Natural killer cell (primary cell): ENCODE data around the gene FHOD3. TPM values are rescaled to one million over a fixed set of nuclear protein-coding genes. Genes with fewer than 3 reads are reported as not detected.

Source experiments
- ATAC-seq, 3 donors: fragments of 150-1000 bp in 2 of 3; fragments of 200-7000 bp in 1 of 3; cut with Tn5 transposase; 1 replicate in 1 of 3; 2 replicates in 2 of 3; pipeline ENCODE4 v1.10.0; 2021; ENCODE audit warnings: mild to moderate bottlenecking in 2 of 3, moderate library complexity in 2 of 3
- DNase-seq, 2 donors: peaks; one replicate each; pipeline versions ENCODE4 v3.0.0 to v3.0.0-alpha.2; 2013 to 2021; ENCODE audit warnings: mixed read lengths in 1 of 2
- H3K27ac ChIP-seq: one replicate; pipeline ENCODE4 v1.5.1; 2013; ENCODE audit warnings: mild to moderate bottlenecking, low read length
- H3K27me3 ChIP-seq: one replicate; pipeline ENCODE4 v1.6.1; 2013; ENCODE audit warnings: low read length; ENCODE audit not compliant: control insufficient read depth, insufficient read depth
- H3K36me3 ChIP-seq: one replicate; pipeline ENCODE4 v1.6.1; 2013; ENCODE audit warnings: low read length; ENCODE audit not compliant: control insufficient read depth, insufficient read depth
- H3K4me1 ChIP-seq: one replicate; pipeline ENCODE4 v1.6.1; 2013; ENCODE audit warnings: low read length; ENCODE audit not compliant: control insufficient read depth, insufficient read depth
- H3K4me3 ChIP-seq: one replicate; pipeline ENCODE4 v1.5.1; 2013; ENCODE audit warnings: low read length
- H3K9me3 ChIP-seq: one replicate; pipeline ENCODE4 v1.6.1; 2013; ENCODE audit warnings: low read length; ENCODE audit not compliant: control insufficient read depth, insufficient read depth
- H3K27ac Mint-ChIP-seq, 2 donors: one replicate each; pipeline ENCODE4 v1.8.0; 2022; ENCODE audit warnings: mild to moderate bottlenecking in 2 of 2, mixed read lengths in 2 of 2, moderate library complexity in 1 of 2
- H3K27me3 Mint-ChIP-seq, 2 donors: one replicate each; pipeline ENCODE4 v1.8.0; 2022; ENCODE audit warnings: low read depth in 2 of 2, mixed read lengths in 2 of 2
- H3K36me3 Mint-ChIP-seq: one replicate; pipeline ENCODE4 v1.8.0; 2022; ENCODE audit warnings: mixed read lengths
- H3K4me1 Mint-ChIP-seq, 2 donors: one replicate each; pipeline ENCODE4 v1.8.0; 2022; ENCODE audit warnings: mixed read lengths in 2 of 2
- H3K4me3 Mint-ChIP-seq: one replicate; pipeline ENCODE4 v1.8.0; 2022; ENCODE audit warnings: mild to moderate bottlenecking, moderate library complexity, mixed read lengths
- H3K9me3 Mint-ChIP-seq, 2 donors: one replicate each; pipeline ENCODE4 v1.8.0; 2022; ENCODE audit warnings: mixed read lengths in 2 of 2
- WGBS: methylation state at CpG from one replicate; pipeline ENCODE4 v1.1.7; 2013; ENCODE audit warnings: missing lambda C conversion rate; ENCODE audit not compliant: insufficient coverage; 5-methylcytosine and 5-hydroxymethylcytosine counted together
- intact Hi-C: fragments of 100-400 bp; cut with micrococcal nuclease; formaldehyde crosslinking; loops from one replicate; pipeline ENCODE4 v1.14.2; 2022
- total RNA-seq, 4 donors: library from RNA; stranded (reverse); fragments of 120-200 nt in 1 of 4; gene quantifications; one replicate each; pipeline versions ENCODE4 v1.2.3 to v1.2.4, GENCODE V29; 2013 to 2022
- TF ChIP-seq, protein P1 (sequence below): fragments of 200-600 bp; IDR thresholded peaks from one replicate; pipeline ENCODE4 v1.8.0; 2022; ENCODE audit warnings: antibody characterized with exemption

The FHOD3 gene
- total RNA-seq, 3 donors from 2014 or later (not counting 1 experiment from before 2014, with no cell fraction given), result not detected

DNA sequence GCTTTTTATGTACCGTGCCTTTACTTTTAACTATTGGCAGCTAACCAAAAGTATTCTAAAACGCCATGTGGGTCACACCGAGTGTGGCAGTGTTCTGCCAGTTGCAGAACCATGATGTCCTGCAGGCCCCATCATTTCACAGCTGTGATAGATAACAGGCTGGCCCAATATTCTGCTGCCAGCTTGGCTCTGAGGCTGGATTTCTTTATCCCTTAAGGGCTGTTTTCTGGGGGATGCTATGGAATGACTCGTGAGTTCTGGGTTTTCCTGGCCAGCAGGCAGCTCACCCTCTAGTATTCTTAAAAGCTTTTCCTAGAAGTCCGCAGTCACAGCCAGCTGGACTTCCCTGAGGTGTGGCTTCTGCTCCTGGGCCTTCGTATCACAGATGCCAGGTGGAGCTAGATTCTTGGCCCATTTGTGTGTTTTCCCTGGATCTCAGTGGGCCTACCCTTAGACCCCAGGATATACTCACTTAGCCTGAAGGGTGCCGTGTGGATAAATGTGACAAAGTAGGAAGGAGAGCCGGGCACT, 41.0 kb downstream of the FHOD3 start:
- DNase-seq (no peak), ATAC-seq (no peak)
- Histone ChIP-seq H3K27ac (no peak overlapping the region), H3K4me3 (no peak overlapping the region), H3K36me3 (no peaks in the 10 kb centered on the region), H3K9me3 (no peaks in the 10 kb centered on the region), H3K27me3 (no peaks in the 10 kb centered on the region), H3K4me1 (no peaks in the 10 kb centered on the region)
- Mint-ChIP-seq H3K4me1 (no peaks in the 10 kb centered on the region), H3K36me3 (no peaks in the 10 kb centered on the region), H3K27me3 (peaks cover 3 to 6% of the 10 kb centered on the region in 2 donors), H3K9me3 (no peaks in the 10 kb centered on the region), H3K4me3 (no peak overlapping the region), H3K27ac (no peak overlapping the region)
- TF ChIP-seq, protein P1, sequence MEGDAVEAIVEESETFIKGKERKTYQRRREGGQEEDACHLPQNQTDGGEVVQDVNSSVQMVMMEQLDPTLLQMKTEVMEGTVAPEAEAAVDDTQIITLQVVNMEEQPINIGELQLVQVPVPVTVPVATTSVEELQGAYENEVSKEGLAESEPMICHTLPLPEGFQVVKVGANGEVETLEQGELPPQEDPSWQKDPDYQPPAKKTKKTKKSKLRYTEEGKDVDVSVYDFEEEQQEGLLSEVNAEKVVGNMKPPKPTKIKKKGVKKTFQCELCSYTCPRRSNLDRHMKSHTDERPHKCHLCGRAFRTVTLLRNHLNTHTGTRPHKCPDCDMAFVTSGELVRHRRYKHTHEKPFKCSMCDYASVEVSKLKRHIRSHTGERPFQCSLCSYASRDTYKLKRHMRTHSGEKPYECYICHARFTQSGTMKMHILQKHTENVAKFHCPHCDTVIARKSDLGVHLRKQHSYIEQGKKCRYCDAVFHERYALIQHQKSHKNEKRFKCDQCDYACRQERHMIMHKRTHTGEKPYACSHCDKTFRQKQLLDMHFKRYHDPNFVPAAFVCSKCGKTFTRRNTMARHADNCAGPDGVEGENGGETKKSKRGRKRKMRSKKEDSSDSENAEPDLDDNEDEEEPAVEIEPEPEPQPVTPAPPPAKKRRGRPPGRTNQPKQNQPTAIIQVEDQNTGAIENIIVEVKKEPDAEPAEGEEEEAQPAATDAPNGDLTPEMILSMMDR, result no peak
- WGBS, result 87% methylated on average over 8 of the region's 8 CpGs
- intact Hi-C loops, result no loop called here

GRCh38 chr18:36340246-36340645, 42.7 kb downstream of the FHOD3 start:
- no peaks in the 10 kb centered on the region for H3K4me1 ChIP-seq
- Mint-ChIP-seq H3K36me3 (no peaks in the 10 kb centered on the region), H3K4me1 (no peaks in the 10 kb centered on the region), H3K27ac (no peak overlapping the region), H3K27me3 (peaks cover 3 to 6% of the 10 kb centered on the region in 2 donors), H3K9me3 (no peaks in the 10 kb centered on the region), H3K4me3 (no peak overlapping the region)
- H3K27ac ChIP-seq, result no peak overlapping the region
- H3K9me3 ChIP-seq, result no peaks in the 10 kb centered on the region
- WGBS, result 91% methylated on average over 4 of the region's 4 CpGs
- ATAC-seq, result no peak
- no peak overlapping the region for H3K4me3 ChIP-seq
- no peaks in the 10 kb centered on the region for H3K36me3 ChIP-seq
- peaks cover 2% of the 10 kb centered on the region for H3K27me3 ChIP-seq
- DNase-seq, result no peak
- intact Hi-C loops, result no loop called here
- TF ChIP-seq, protein P1, result no peak

DNA sequence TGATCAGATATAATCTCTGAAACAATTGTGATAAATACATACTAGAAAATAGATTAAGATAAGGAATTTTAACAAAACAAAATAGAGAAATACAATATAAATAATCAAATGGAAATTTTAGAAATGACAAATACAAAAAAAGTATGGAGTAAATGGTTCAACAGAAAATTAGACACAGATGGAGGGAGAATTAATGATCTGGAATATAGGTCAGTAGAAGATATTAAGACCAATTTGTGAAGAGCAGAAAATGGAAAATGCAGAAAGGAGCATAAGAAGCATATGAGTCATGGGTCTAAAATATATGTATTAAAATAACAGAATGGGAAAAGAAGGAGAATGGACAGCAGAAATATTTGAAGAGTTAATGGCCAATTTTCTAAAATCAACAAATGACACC, 44.4 kb downstream of the FHOD3 start:
- no peak for ATAC-seq
- Mint-ChIP-seq H3K9me3 (no peaks in the 10 kb centered on the region), H3K4me3 (no peak overlapping the region), H3K36me3 (no peaks in the 10 kb centered on the region), H3K27ac (no peak overlapping the region), H3K27me3 (peaks cover 6 to 9% of the 10 kb centered on the region in 2 donors), H3K4me1 (no peaks in the 10 kb centered on the region)
- Histone ChIP-seq H3K4me1 (no peaks in the 10 kb centered on the region), H3K27me3 (peaks cover 2% of the 10 kb centered on the region), H3K9me3 (no peaks in the 10 kb centered on the region), H3K4me3 (no peak overlapping the region), H3K36me3 (no peaks in the 10 kb centered on the region), H3K27ac (no peak overlapping the region)
- intact Hi-C loops, result no loop called here
- TF ChIP-seq, protein P1, result no peak
- no peak for DNase-seq

- ATAC-seq (no peak), DNase-seq (no peak)
- intact Hi-C loops, result no loop called here
- Mint-ChIP-seq H3K9me3 (no peaks in the 10 kb centered on the region), H3K4me3 (no peak overlapping the region), H3K36me3 (no peaks in the 10 kb centered on the region), H3K27ac (no peak overlapping the region), H3K27me3 (peaks cover 15 to 20% of the 10 kb centered on the region in 2 donors), H3K4me1 (no peaks in the 10 kb centered on the region)
- Histone ChIP-seq H3K27ac (no peak overlapping the region), H3K27me3 (peaks cover 2% of the 10 kb centered on the region), H3K4me1 (no peaks in the 10 kb centered on the region), H3K9me3 (no peaks in the 10 kb centered on the region), H3K4me3 (no peak overlapping the region), H3K36me3 (no peaks in the 10 kb centered on the region)
- TF ChIP-seq, protein P1, result no peak
- 69% methylated on average over 3 of the region's 3 CpGs for WGBS
These were observed 50.8 kb downstream of the FHOD3 start for GRCh38 chr18:36348331-36348730.
